ENCODE data around the gene USP40. TPM values are rescaled to one million over a fixed set of nuclear protein-coding genes. Genes with fewer than 3 reads are reported as not detected.

Gene USP40
- total RNA-seq, 1 donor from 2014 or later: 41.5 TPM

DNA sequence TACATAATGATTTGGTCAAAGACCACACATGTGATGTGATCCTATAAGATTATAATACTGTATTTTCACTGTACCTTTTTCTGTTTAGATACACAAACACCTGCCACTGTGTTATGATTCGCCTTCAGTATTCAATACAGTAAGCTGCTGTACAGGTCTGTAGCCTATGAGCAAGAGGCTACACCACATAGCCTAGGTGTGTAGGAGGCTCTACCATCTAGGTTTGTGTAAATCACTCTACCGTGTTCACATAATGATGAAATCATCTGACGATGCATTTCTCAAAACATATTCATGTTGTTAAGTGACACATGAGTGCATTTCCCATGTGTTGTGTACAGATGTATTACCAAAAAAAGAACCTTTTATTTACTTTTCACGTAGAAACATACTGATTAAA lies 74.5 kb downstream of the USP40 start:
- H3K27me3 Mint-ChIP-seq: no peaks in the 10 kb centered on the region
- no peak overlapping the region for H3K27ac Mint-ChIP-seq
- TF ChIP-seq, protein P1, sequence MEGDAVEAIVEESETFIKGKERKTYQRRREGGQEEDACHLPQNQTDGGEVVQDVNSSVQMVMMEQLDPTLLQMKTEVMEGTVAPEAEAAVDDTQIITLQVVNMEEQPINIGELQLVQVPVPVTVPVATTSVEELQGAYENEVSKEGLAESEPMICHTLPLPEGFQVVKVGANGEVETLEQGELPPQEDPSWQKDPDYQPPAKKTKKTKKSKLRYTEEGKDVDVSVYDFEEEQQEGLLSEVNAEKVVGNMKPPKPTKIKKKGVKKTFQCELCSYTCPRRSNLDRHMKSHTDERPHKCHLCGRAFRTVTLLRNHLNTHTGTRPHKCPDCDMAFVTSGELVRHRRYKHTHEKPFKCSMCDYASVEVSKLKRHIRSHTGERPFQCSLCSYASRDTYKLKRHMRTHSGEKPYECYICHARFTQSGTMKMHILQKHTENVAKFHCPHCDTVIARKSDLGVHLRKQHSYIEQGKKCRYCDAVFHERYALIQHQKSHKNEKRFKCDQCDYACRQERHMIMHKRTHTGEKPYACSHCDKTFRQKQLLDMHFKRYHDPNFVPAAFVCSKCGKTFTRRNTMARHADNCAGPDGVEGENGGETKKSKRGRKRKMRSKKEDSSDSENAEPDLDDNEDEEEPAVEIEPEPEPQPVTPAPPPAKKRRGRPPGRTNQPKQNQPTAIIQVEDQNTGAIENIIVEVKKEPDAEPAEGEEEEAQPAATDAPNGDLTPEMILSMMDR (conservative IDR thresholded peaks at IDR 0.05): no peak
- peaks cover 14% of the 10 kb centered on the region for H3K36me3 Mint-ChIP-seq
- H3K4me1 Mint-ChIP-seq (ENCODE audit: unreplicated experiment): no peaks in the 10 kb centered on the region
- no peak for DNase-seq (ENCODE audit: extremely low spot score, unreplicated experiment)
- no peaks in the 10 kb centered on the region for H3K9me3 Mint-ChIP-seq
- no peak overlapping the region for H3K4me3 Mint-ChIP-seq

DNA sequence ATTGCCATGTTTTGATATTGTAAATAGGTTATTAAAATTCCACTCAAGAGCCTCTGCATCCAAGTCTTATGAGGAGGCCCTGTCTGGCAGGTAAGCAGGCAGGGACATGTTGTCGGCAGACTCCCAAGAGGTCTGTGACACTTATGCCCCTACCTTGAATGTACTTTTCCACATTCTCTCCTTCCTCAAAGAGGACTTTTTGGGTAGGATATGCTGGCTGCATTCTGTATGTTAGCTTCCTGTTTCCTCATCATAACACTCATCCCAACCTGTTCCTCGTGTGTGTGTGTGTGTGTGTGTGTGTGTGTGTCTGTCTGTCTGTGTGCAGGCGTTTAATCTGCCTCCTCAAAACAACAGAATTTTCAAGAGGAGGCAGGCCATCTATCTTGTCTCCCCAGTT lies 75.3 kb downstream of the USP40 start:
- H3K27ac Mint-ChIP-seq: peak overlapping the region; percentile 85
- H3K36me3 Mint-ChIP-seq: peaks cover 13% of the 10 kb centered on the region
- H3K27me3 Mint-ChIP-seq: no peaks in the 10 kb centered on the region
- TF ChIP-seq, protein P1 (conservative IDR thresholded peaks at IDR 0.05): no peak
- no peak for DNase-seq (ENCODE audit: extremely low spot score, unreplicated experiment)
- no peaks in the 10 kb centered on the region for H3K9me3 Mint-ChIP-seq
- H3K4me3 Mint-ChIP-seq: no peak overlapping the region
- peaks cover 4% of the 10 kb centered on the region for H3K4me1 Mint-ChIP-seq (ENCODE audit: unreplicated experiment)

DNA sequence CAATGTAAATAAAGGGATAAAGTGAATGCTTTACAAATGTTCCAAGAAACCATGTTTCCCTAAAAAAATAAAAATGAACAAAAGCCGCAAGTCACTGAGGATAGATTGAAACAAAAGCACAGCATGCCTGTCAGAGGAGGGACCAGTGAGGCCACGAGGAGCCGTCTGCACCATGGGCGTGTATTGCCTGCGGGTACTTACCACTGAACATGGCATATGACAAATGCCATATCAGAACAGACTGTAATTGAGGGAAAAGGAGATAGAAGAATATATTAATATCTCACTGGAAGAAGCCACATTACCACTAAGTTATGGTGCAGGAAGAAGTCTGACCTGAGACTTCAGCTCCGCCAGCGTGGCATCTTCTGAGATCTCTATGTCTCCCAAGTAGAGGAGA lies 75.8 kb downstream of the USP40 start:
- H3K4me1 Mint-ChIP-seq (ENCODE audit: unreplicated experiment): peaks cover 9% of the 10 kb centered on the region
- no peaks in the 10 kb centered on the region for H3K9me3 Mint-ChIP-seq
- DNase-seq (ENCODE audit: extremely low spot score, unreplicated experiment): no peak
- H3K27ac Mint-ChIP-seq: peak overlapping the region; percentile 85
- no peaks in the 10 kb centered on the region for H3K27me3 Mint-ChIP-seq
- TF ChIP-seq, protein P1 (conservative IDR thresholded peaks at IDR 0.05): no peak
- peaks cover 16% of the 10 kb centered on the region for H3K36me3 Mint-ChIP-seq
- no peak overlapping the region for H3K4me3 Mint-ChIP-seq

DNA sequence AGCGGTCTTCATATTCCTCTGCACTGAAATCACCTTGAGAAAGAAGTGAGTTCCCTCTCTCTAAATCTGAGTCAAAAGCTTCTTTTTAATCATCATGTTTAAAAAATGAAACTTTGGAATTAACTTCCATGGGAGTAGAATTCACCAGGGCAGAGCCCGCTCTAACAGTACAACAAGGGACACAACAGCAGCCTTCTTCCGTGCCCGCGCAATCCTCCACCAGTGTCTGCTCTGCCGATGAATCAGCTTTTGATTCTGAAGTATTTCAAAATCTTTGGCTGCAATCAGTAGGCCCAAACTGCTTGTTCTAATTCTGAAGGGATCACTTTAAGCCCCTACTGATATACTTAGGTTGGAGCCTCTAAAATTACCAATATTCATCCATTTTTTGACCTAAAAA lies 76.9 kb downstream of the USP40 start:
- H3K36me3 Mint-ChIP-seq: peaks cover 20% of the 10 kb centered on the region
- no peaks in the 10 kb centered on the region for H3K27me3 Mint-ChIP-seq
- H3K4me1 Mint-ChIP-seq (ENCODE audit: unreplicated experiment): peaks cover 9% of the 10 kb centered on the region
- H3K9me3 Mint-ChIP-seq: no peaks in the 10 kb centered on the region
- TF ChIP-seq, protein P1 (conservative IDR thresholded peaks at IDR 0.05): no peak
- H3K4me3 Mint-ChIP-seq: no peak overlapping the region
- H3K27ac Mint-ChIP-seq: peak overlapping the region; percentile 39
- no peak for DNase-seq (ENCODE audit: extremely low spot score, unreplicated experiment)

DNA sequence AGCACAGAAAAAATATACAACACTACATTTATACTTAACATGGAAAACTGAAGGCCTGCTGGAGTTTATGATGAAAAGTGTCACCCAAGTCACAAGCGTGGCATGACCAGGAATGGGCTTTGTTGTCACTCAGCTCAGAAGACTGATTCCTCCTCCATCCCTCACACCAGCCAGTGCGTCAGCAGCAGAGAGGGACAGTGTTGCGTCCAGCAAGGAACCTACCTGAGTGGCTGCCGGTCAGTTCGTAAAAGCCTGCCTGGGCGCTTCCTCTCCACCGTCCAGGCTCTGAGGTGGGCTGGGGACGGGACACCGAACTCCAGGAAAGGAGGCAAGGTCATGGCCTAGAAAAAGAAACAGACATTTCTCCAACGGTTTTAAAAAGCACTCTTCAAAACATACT lies 77.4 kb downstream of the USP40 start:
- H3K4me3 Mint-ChIP-seq: no peak overlapping the region
- DNase-seq (ENCODE audit: extremely low spot score, unreplicated experiment): no peak
- peaks cover 22% of the 10 kb centered on the region for H3K36me3 Mint-ChIP-seq
- peaks cover 9% of the 10 kb centered on the region for H3K4me1 Mint-ChIP-seq (ENCODE audit: unreplicated experiment)
- no peaks in the 10 kb centered on the region for H3K27me3 Mint-ChIP-seq
- TF ChIP-seq, protein P1 (conservative IDR thresholded peaks at IDR 0.05): no peak
- H3K27ac Mint-ChIP-seq: peak overlapping the region; percentile 39
- H3K9me3 Mint-ChIP-seq: no peaks in the 10 kb centered on the region
